Germinal center (tissue), 1 donor: ENCODE data around the gene SCP2.

Source experiments
- DNase-seq: peaks from one replicate; pipeline ENCODE4 v3.0.0; 2012; ENCODE audit warnings: mixed read lengths, low spot score

Gene SCP2

GRCh38 chr1:53037159-53037558, 110.1 kb downstream of the SCP2 start:
- DNase-seq = no peak

DNA sequence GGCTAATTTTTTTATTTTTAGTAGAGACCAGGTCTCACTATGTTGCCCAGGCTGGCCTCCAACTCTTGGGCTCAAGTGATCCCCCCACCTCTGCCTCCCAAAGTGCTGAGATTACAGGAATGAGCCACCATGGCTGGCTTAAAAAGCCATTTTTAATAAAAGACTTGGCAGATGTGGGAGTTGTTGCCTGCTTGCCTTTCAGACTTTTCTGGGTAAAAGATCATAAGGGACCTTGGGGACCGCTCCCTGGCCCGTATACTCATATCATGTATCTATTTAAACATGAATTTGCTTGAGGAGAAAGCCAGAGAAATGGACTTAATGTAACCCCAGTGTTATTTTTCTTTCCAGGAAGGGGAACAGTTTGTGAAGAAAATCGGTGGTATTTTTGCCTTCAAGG, 111.5 kb downstream of the SCP2 start:
- no peak for DNase-seq

DNA sequence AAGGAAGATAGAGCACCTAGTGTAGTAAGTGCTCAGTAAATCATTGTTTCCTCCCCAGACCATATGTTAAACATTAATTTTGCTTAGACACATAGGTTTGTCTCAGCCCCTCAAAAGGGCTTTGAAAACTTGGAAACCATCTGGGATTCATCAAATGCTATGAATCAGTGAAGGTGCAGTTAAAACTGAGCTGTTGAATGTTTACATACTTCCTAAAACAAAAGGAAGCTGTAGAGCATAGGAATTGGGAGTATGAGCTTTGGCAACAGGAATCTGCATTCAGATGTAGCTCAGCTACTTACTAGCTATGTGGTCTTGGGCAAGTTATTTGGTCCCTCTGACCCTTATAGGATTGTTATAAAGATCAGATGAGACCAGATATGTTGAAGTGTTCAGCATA, 116.2 kb downstream of the SCP2 start:
- DNase-seq = no peak

DNA sequence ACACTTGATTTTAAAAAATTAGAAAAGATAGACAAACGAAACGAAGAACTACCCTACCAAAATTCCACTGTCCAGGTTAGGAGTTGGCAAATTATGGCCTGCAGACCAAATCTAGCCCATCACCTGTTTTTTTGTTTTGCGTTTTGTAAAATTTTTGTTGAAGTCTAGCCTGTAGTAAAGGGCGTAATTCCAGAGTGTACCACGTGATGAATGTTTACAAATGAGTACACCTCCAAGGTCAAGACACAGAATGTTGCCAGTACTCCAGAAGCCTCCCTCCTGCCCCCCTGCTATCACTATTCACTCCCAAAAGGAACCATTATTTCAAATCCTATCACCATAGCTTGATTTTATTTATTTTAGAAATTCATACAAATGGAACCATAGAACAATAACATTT, 117.8 kb downstream of the SCP2 start:
- no peak for DNase-seq

- DNase-seq = no peak
Measured at GRCh38 chr1:53046930-53047329, 119.9 kb downstream of the SCP2 start.

DNA sequence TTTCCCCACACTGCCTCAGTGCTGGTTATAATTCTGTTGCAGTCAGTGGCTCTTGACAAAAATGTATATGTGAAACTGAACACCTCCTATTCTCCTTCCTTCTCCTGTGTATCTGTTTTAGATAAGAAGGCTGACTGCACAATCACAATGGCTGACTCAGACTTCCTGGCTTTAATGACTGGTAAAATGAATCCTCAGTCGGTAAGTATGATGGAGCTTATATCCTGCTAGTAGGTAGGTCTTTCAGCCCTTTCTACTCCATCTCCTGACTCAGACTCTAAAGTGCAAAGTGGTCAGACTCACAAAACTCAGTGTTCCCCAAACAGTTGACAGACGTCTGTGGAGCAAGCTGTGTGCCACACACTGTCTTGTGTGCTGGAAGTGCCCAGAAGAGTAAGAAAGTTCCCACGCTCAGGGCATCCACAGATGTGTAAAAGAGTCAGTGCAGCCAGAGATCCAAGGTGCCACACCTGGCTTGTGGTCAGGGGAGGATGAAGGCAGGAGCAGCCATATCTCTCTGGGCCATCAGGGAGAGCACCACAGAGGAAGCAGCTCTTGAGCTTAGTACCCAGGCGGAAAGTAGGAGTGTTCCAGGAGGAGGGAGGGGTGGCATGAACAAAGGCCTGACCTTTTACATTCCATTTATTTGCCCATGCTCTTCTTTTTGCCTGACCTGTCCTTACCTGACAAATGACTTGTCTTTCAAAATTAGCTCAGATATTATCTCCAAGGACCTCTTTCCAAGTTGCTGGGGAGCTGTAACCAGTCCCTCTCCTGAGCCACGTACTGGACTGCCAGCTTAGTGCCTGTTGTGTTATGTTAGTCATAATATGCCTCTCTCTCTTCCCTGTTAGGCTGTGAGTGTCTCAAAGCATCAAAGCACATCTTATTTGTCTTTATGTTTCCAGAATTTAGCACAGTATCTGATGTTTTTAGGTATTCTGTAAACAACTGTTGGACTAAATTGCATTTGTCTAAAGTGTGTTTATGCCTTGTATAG, 121.0 kb downstream of the SCP2 start:
- DNase-seq = no peak

GRCh38 chr1:53048960-53049573, 122.0 kb downstream of the SCP2 start:
- no peak for DNase-seq

DNA sequence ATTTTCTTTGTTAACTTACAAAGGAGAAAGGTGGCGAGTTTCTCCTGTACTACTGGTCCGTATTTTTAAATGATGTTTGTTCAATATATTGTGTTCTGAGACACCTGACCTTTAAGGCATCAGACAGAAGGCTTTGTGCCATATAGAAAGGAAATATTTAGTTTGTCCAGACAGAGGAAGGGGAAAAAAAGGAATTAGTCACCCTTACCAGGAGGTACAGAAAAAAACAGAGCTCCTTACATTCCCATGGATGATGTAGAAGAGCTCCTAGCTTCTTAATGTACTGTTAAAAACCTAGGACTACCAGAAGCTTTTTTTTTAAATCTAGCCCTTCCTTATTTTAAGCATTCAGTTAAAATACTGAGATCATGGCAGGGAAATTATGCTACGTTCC, 122.5 kb downstream of the SCP2 start:
- no peak for DNase-seq

- DNase-seq = no peak
Measured at GRCh38 chr1:53050310-53050709, 123.2 kb downstream of the SCP2 start.

- DNase-seq = no peak
Measured at GRCh38 chr1:53051676-53052075, 124.6 kb downstream of the SCP2 start.

GRCh38 chr1:53057127-53057526, 130.1 kb downstream of the SCP2 start:
- no peak for DNase-seq

DNA sequence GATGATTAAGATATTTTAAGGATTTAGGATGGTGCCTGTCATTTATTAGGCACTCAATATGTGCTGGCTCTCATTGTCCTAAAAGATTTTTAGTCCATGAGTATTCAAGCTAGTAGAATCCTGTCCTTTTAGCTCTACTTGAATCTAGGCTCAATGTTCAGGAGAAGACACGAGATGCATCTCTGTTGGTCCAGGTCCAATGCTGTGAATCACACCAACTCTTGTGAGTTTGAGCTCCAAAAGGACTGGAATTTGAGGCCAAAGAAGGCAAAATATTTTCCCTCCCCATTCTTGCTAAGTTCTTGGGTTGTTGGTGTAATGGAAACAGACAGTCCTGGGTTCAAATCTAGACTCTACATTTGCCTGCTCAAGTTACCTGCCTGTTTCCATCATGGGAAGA, 133.5 kb downstream of the SCP2 start:
- no peak for DNase-seq

- DNase-seq = no peak
Measured at GRCh38 chr1:53061123-53061858, 134.2 kb downstream of the SCP2 start.

GRCh38 chr1:53061859-53062707, 135.0 kb downstream of the SCP2 start, which contains the start of gene PODN:
PODN (plus strand) TSS chr1:53062213; CDS start chr1:53069856, 7,643 bp downstream.
- DNase-seq = no peak

DNA sequence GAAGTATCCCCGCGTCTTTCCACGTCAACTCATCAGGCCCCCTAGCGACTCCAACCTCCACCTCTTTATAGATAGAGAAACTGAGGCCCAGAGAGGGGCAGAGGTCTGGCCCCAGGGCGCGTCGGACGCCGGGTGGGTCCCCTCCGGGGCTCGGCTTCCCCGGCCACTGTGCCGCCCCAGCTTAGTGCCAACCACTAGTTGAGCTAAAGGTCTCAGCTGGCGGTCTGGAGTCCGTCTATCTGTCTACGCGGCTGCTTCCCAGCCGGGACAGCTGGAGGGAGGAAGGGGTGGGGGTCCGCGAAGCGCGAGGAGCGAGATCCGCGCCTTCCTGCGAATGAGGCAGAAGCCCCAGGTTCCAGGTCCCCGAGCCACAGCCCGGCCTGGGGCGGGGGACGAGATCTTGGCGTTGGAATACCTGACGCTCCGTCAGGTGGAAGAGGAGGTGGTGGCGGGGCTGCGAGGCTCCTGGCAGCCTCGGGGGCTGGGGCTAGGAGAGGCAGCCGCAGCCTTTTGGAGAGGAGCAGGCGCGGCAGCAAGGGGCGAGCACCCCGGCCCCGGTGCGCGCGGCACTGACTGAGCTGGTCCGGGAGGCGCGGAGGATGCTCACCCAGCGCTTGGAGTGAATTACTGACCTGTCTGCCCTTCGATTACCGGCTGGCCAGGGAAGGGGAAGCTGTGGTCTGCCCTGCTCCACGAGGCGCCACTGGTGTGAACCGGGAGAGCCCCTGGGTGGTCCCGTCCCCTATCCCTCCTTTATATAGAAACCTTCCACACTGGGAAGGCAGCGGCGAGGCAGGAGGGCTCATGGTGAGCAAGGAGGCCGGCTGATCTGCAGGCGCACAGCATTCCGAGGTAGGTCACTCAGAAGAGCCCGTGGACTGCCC, 135.9 kb downstream of the SCP2 start:
- no peak for DNase-seq

- no peak for DNase-seq
Measured at GRCh38 chr1:53063744-53064515, 136.9 kb downstream of the SCP2 start.

GRCh38 chr1:53065391-53065790, 138.3 kb downstream of the SCP2 start:
- no peak for DNase-seq

DNA sequence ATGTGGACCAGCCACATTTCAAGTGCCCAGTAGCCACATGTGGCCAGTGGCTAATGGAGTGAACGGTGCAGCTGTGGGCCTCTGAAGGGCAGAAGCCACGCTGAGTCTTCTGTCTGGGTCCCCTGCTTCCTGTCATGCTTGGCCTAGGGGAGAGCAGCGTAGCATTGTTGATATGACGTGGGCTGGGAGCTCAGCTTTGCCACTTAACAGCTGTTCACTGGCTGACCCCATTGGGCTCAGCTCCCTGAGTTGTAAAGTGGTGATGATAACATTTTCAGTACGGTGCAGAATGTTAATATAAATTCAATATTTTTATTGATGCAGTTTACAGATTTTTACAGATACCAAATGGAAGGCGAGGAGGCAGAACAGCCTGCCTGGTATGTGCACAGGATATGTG, 139.4 kb downstream of the SCP2 start:
- no peak for DNase-seq

DNA sequence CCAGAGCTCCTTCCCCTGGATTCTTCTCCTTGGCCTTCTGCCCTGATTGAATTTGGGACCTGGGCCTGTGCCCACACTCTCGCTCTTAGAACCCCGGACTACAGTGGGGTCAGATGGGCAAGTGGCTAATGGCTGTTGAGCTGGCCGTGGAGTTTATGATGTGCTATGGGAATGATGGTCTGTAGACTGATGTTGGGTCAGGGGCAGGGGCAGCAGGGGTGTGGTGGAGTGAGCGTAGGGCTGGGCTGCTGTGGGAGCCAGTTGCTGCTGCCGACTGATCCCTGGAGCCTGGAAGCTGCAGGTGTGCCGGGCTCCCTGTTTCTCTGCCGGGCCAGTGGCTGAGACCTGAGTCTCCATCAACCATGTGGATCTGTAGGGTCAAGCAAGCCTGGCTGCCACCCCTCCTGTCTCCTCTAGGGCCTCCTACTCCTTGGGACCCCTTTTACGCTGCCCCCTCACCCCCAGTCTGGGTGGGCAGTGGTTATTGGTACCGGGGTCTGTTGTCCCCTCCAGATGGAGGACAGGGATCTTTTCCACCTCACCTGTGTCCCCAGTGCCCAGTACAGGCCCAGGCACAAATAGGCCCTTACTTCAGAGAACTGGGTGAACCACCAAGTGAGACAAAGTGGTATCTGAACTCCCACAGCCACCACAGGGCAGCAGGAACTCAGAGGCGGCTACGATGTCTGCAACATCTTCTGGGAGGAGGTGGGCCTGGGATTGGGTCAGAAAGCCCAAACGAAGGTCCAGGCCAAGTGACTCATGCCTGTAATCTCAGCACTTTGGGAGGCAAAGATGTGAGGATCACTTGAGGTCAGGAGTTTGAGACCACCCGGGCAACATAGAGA, 140.0 kb downstream of the SCP2 start:
- no peak for DNase-seq
